ENCODE results near the gene TINAGL1.
"Not testable (repeated sequence)": the region's sequence is repeated elsewhere in the genome, so short reads cannot be mapped to it uniquely, and the experiment has no call there.

TINAGL1 gene

GRCh38 chr1:31583995-31584868 lies 7.9 kb downstream of the TINAGL1 start:
- DNase-seq (ENCODE audit: low read depth): no peak

GRCh38 chr1:31584869-31585735 lies 8.8 kb downstream of the TINAGL1 start:
- DNase-seq (ENCODE audit: low read depth): no peak

GRCh38 chr1:31585736-31586365 lies 9.5 kb downstream of the TINAGL1 start:
- no peak for DNase-seq (ENCODE audit: low read depth)

GRCh38 chr1:31586376-31587327 lies 10.3 kb downstream of the TINAGL1 start:
- DNase-seq (ENCODE audit: low read depth): no peak

- not testable (repeated sequence) for DNase-seq (ENCODE audit: low read depth)
These were observed 11.0 kb downstream of the TINAGL1 start for GRCh38 chr1:31587328-31587699.

- peak; percentile 19 for DNase-seq (ENCODE audit: low read depth)
These were observed 11.6 kb downstream of the TINAGL1 start for GRCh38 chr1:31587720-31588423.

- DNase-seq (ENCODE audit: low read depth): no peak
These were observed 12.6 kb downstream of the TINAGL1 start for GRCh38 chr1:31588751-31589515.

GRCh38 chr1:31591425-31592093 lies 15.2 kb downstream of the TINAGL1 start:
- no peak for DNase-seq (ENCODE audit: low read depth)

GRCh38 chr1:31592132-31592531 lies 15.8 kb downstream of the TINAGL1 start:
- no peak for DNase-seq (ENCODE audit: low read depth)

- DNase-seq (ENCODE audit: low read depth): no peak
These were observed 16.9 kb downstream of the TINAGL1 start for GRCh38 chr1:31593136-31593665.

- DNase-seq (ENCODE audit: low read depth): peak; percentile 56
These were observed 17.7 kb downstream of the TINAGL1 start for GRCh38 chr1:31593770-31594632.

GRCh38 chr1:31595836-31596736 lies 19.8 kb downstream of the TINAGL1 start:
- DNase-seq (ENCODE audit: low read depth): no peak

- DNase-seq (ENCODE audit: low read depth): no peak
These were observed 20.4 kb downstream of the TINAGL1 start for GRCh38 chr1:31596737-31597097.

GRCh38 chr1:31598980-31599379 lies 22.7 kb downstream of the TINAGL1 start:
- DNase-seq (ENCODE audit: low read depth): no peak

- no peak for DNase-seq (ENCODE audit: low read depth)
These were observed 24.3 kb downstream of the TINAGL1 start for GRCh38 chr1:31600641-31601040.

- no peak for DNase-seq (ENCODE audit: low read depth)
These were observed 25.8 kb downstream of the TINAGL1 start for GRCh38 chr1:31602081-31602480.

GRCh38 chr1:31605908-31606427 lies 29.7 kb downstream of the TINAGL1 start:
- no peak for DNase-seq (ENCODE audit: low read depth)

All from activated gamma-delta T cell treated with anti-CD3 and anti-CD28 coated beads, Interleukin-2, amount 50 U/mL, for 16 hours (primary cell).